Endodermal cell (in vitro differentiated cells): ENCODE results near the gene PPP1R1B. TPM values are rescaled to one million over a fixed set of nuclear protein-coding genes. Genes with fewer than 3 reads are reported as not detected.

Source experiments
- DNase-seq: peaks from one replicate; pipeline ENCODE4 v3.0.0-alpha.2; 2017
- H3K27ac ChIP-seq: 2 replicates; pipeline ENCODE4 v1.5.1; 2013; ENCODE audit warnings: mild to moderate bottlenecking, low read depth, low read length, moderate library complexity
- H3K27me3 ChIP-seq: 2 replicates; pipeline ENCODE4 v1.6.1; 2013; ENCODE audit warnings: mild to moderate bottlenecking, low read length, moderate library complexity; ENCODE audit not compliant: insufficient read depth, control insufficient read depth, poor library complexity, severe bottlenecking
- H3K36me3 ChIP-seq: 2 replicates; pipeline ENCODE4 v1.7.0; 2013; ENCODE audit warnings: mild to moderate bottlenecking, low read length, moderate library complexity; ENCODE audit not compliant: control insufficient read depth, insufficient read depth
- H3K4me1 ChIP-seq: one replicate; pipeline ENCODE4 v1.7.0; 2013; ENCODE audit warnings: low read length; ENCODE audit not compliant: control insufficient read depth, insufficient read depth
- H3K4me3 ChIP-seq: 2 replicates; pipeline ENCODE4 v1.5.1; 2013; ENCODE audit warnings: mild to moderate bottlenecking, low read length, moderate library complexity
- H3K9ac ChIP-seq: 2 replicates; pipeline ENCODE4 v1.6.1; 2013; ENCODE audit warnings: mild to moderate bottlenecking, low read length, moderate library complexity; ENCODE audit not compliant: poor library complexity, severe bottlenecking; ENCODE audit errors: extremely low read depth
- H3K9me3 ChIP-seq: 2 replicates; pipeline ENCODE4 v1.6.1; 2013; ENCODE audit warnings: mild to moderate bottlenecking, low read length, moderate library complexity; ENCODE audit not compliant: control insufficient read depth
- H3K27ac Mint-ChIP-seq: 2 replicates; pipeline ENCODE4 v1.8.0; 2020; ENCODE audit warnings: mixed read lengths
- H3K27me3 Mint-ChIP-seq: 2 replicates; pipeline ENCODE4 v1.8.0; 2021; ENCODE audit warnings: mild to moderate bottlenecking, mixed read lengths; ENCODE audit not compliant: insufficient read depth
- H3K36me3 Mint-ChIP-seq: 2 replicates; pipeline ENCODE4 v1.8.0; 2020; ENCODE audit warnings: low read depth, mixed read lengths
- H3K4me1 Mint-ChIP-seq: 2 replicates; pipeline ENCODE4 v1.8.0; 2020; ENCODE audit warnings: mixed read lengths
- H3K4me3 Mint-ChIP-seq: 2 replicates; pipeline ENCODE4 v1.8.0; 2020; ENCODE audit warnings: mild to moderate bottlenecking, moderate library complexity, mixed read lengths
- H3K9me3 Mint-ChIP-seq: 2 replicates; pipeline ENCODE4 v1.8.0; 2020; ENCODE audit warnings: mild to moderate bottlenecking, mixed read lengths
- WGBS, 2 experiments: methylation state at CpG; one replicate each; pipeline versions ENCODE4 v1.1.5 to v1.1.7; 2013; ENCODE audit warnings: missing lambda C conversion rate in 2 of 2, mixed read lengths in 1 of 2; ENCODE audit not compliant: insufficient coverage in 1 of 2, insufficient read length in 1 of 2; 5-methylcytosine and 5-hydroxymethylcytosine counted together
- total RNA-seq, 2 donors: library from RNA; stranded (reverse); fragmentation: NEBNext Ultra II Directional in 1 of 2; extraction: Animal tissue kit (Norgen Biotek cat#: 25700) in 1 of 2; gene quantifications; 2 replicates in 1 of 2; 3 replicates in 1 of 2; pipeline ENCODE4 v1.2.1, GENCODE V29; 2021
- TF ChIP-seq, protein P1 (sequence below): fragments of 200-600 bp; sonication (generic); conservative IDR thresholded peaks from 2 replicates; pipeline ENCODE4 v1.5.0; 2021; ENCODE audit warnings: antibody characterized with exemption, mild to moderate bottlenecking

Gene PPP1R1B
- total RNA-seq, 2 donors from 2014 or later: 1.0 to 2.1 TPM

DNA sequence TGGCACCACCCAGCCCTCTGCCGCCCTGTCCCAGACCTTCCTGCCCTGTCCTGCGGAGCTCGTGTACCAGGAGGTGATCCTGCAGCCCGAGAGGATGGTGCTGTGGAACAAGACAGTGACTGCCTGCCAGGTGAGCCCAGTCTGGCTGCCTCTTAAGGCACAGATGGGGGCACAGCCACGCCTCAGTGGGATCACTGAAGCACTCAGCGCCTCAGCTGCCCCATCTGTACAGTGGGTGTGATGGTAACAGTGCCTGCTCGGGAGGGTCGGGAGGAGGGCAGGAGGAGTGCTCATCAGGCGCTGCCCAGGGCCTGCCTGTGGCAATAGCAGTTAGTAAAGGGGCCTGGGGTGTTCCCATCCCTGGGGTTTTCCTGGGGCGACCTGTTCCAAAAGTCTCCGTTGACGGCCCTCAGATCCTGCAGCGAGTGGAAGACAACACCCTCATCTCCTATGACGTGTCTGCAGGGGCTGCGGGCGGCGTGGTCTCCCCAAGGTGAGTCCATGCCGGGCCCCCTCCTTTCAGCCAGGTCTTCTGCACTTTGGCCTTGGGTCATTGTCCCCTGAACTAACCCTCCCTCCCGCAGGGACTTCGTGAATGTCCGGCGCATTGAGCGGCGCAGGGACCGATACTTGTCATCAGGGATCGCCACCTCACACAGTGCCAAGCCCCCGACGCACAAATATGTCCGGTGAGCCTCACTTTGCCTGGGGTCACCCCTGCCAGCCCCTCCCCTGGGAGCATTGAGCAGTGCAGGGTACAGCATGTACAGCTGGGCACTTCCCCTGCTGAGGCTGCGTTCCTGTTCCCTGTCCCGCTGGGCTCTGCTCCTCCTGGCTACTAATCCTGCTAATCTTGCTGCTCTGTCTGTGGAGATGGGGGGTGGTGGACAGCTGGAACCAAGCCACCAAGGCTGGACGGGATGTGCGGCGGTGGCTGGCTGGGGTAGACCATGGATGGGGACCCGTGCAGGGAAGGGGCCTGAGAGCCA is 33.9 kb downstream of the PPP1R1B start:
- H3K36me3 Mint-ChIP-seq: peaks cover 15% of the 10 kb centered on the region
- H3K27me3 ChIP-seq: no peaks in the 10 kb centered on the region
- H3K4me3 ChIP-seq: no peak overlapping the region
- no peak overlapping the region for H3K9ac ChIP-seq
- no peak overlapping the region for H3K27ac ChIP-seq
- H3K27me3 Mint-ChIP-seq: peaks cover 10% of the 10 kb centered on the region
- H3K27ac Mint-ChIP-seq: no peak overlapping the region
- TF ChIP-seq, protein P1, sequence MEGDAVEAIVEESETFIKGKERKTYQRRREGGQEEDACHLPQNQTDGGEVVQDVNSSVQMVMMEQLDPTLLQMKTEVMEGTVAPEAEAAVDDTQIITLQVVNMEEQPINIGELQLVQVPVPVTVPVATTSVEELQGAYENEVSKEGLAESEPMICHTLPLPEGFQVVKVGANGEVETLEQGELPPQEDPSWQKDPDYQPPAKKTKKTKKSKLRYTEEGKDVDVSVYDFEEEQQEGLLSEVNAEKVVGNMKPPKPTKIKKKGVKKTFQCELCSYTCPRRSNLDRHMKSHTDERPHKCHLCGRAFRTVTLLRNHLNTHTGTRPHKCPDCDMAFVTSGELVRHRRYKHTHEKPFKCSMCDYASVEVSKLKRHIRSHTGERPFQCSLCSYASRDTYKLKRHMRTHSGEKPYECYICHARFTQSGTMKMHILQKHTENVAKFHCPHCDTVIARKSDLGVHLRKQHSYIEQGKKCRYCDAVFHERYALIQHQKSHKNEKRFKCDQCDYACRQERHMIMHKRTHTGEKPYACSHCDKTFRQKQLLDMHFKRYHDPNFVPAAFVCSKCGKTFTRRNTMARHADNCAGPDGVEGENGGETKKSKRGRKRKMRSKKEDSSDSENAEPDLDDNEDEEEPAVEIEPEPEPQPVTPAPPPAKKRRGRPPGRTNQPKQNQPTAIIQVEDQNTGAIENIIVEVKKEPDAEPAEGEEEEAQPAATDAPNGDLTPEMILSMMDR: no peak
- H3K36me3 ChIP-seq: peaks cover 11% of the 10 kb centered on the region
- H3K9me3 ChIP-seq: no peaks in the 10 kb centered on the region
- WGBS, 2 experiments: 94 to 97% methylated on average over 29 to 35 of the region's 35 CpGs
- no peak overlapping the region for H3K4me3 Mint-ChIP-seq
- H3K9me3 Mint-ChIP-seq: no peaks in the 10 kb centered on the region
- H3K4me1 Mint-ChIP-seq: peaks cover 9% of the 10 kb centered on the region
- DNase-seq: no peak
- no peaks in the 10 kb centered on the region for H3K4me1 ChIP-seq

DNA sequence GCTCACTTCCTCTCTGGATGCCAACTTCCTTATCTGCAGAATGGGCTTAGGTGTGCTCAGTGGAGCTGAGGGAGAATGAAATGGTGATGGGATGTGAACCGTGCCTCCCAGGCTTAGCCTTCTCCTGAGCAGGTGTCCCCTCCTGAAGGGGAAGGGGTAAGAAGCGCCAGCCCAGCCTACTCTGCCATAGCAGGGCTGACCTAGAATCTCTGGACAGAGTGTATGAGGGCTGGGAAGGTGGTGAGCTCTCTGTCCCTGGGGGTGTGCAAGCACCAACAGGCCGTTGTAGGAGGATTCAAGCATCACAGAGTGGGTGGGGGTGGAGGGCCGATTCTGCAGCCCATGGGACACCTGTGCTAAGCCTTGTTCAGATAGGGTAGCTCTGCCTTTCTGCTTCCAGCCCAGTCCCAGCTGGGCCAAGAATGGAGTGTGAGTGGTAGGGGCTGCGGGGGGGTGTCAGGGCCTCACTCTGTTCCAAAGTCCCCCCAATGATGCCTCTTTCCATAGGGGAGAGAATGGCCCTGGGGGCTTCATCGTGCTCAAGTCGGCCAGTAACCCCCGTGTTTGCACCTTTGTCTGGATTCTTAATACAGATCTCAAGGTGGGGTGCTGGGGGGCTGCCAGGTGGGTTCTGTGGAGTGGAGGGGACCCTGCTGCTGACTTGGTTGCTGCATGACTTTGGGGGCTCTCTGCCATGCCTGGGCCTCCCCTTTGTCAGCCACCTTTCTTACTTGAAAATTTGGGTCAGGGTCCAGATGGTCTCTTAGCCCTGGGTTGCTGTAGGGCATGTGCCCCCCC is 35.2 kb downstream of the PPP1R1B start:
- 89 to 100% methylated on average over 2 to 8 of the region's 8 CpGs for WGBS, 2 experiments
- Histone ChIP-seq H3K9ac (no peak overlapping the region), H3K9me3 (no peaks in the 10 kb centered on the region), H3K36me3 (peaks cover 11% of the 10 kb centered on the region), H3K4me3 (no peak overlapping the region), H3K4me1 (no peaks in the 10 kb centered on the region), H3K27ac (no peak overlapping the region), H3K27me3 (peaks cover 11% of the 10 kb centered on the region)
- Mint-ChIP-seq H3K27ac (no peak overlapping the region), H3K4me3 (no peak overlapping the region), H3K4me1 (peaks cover 8% of the 10 kb centered on the region), H3K36me3 (peaks cover 14% of the 10 kb centered on the region), H3K27me3 (peaks cover 23% of the 10 kb centered on the region), H3K9me3 (no peaks in the 10 kb centered on the region)
- TF ChIP-seq, protein P1: no peak
- DNase-seq: no peak

DNA sequence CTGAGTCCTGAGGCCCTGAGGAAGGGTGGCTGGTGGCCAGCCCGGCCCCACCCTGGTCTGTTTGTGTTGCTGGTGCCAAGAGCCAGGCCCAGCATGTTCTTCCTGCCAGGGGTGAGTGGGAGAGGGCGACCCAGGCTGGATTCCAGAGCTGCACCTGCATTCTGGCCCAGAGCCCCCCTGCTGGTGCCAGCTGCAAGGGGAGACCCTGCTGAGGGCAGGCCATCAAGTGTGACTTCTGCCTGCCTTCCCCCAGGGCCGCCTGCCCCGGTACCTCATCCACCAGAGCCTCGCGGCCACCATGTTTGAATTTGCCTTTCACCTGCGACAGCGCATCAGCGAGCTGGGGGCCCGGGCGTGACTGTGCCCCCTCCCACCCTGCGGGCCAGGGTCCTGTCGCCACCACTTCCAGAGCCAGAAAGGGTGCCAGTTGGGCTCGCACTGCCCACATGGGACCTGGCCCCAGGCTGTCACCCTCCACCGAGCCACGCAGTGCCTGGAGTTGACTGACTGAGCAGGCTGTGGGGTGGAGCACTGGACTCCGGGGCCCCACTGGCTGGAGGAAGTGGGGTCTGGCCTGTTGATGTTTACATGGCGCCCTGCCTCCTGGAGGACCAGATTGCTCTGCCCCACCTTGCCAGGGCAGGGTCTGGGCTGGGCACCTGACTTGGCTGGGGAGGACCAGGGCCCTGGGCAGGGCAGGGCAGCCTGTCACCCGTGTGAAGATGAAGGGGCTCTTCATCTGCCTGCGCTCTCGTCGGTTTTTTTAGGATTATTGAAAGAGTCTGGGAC is 36.0 kb downstream of the PPP1R1B start:
- Histone ChIP-seq H3K4me3 (no peak overlapping the region), H3K9me3 (no peaks in the 10 kb centered on the region), H3K9ac (no peak overlapping the region), H3K27ac (peak overlapping the region; percentile 29), H3K27me3 (peaks cover 19% of the 10 kb centered on the region), H3K4me1 (no peaks in the 10 kb centered on the region), H3K36me3 (peaks cover 11% of the 10 kb centered on the region)
- peaks cover 8% of the 10 kb centered on the region for H3K4me1 Mint-ChIP-seq
- H3K36me3 Mint-ChIP-seq: peaks cover 13% of the 10 kb centered on the region
- H3K27me3 Mint-ChIP-seq: peaks cover 29% of the 10 kb centered on the region
- no peak for DNase-seq
- no peak overlapping the region for H3K4me3 Mint-ChIP-seq
- no peaks in the 10 kb centered on the region for H3K9me3 Mint-ChIP-seq
- H3K27ac Mint-ChIP-seq: no peak overlapping the region
- 89% methylated on average over 10 to 22 of the region's 22 CpGs for WGBS, 2 experiments
- TF ChIP-seq, protein P1: no peak
